Neuronal stem cell (in vitro differentiated cells): Measurements from ENCODE around the gene ZNF397.

ENCODE experiments used
- DNase-seq: peaks from one replicate; pipeline ENCODE4 v3.0.0-alpha.2; 2013; ENCODE audit warnings: low spot score
- H2AFZ ChIP-seq: one replicate; pipeline ENCODE4 v1.6.1; 2013; ENCODE audit warnings: mild to moderate bottlenecking, low read length, inconsistent platforms
- H2AK5ac ChIP-seq: 2 replicates; pipeline ENCODE4 v1.6.1; 2013; ENCODE audit warnings: low read depth, mild to moderate bottlenecking, inconsistent platforms, low read length, moderate library complexity, mixed read lengths
- H2BK120ac ChIP-seq: 2 replicates; pipeline ENCODE4 v1.6.1; 2013; ENCODE audit warnings: low read depth, mild to moderate bottlenecking, inconsistent platforms, low read length, moderate library complexity, mixed read lengths
- H2BK12ac ChIP-seq: one replicate; pipeline ENCODE4 v1.6.1; 2013; ENCODE audit warnings: low read length, inconsistent platforms
- H2BK15ac ChIP-seq: 2 replicates; pipeline ENCODE4 v1.6.1; 2013; ENCODE audit warnings: mild to moderate bottlenecking, low read length, inconsistent platforms, mixed read lengths
- H2BK5ac ChIP-seq: one replicate; pipeline ENCODE4 v1.6.1; 2013; ENCODE audit warnings: inconsistent platforms, mild to moderate bottlenecking, low read length, moderate library complexity
- H3K14ac ChIP-seq: one replicate; pipeline ENCODE4 v1.6.1; 2013; ENCODE audit warnings: low read length, inconsistent platforms
- H3K18ac ChIP-seq: 2 replicates; pipeline ENCODE4 v1.6.1; 2013; ENCODE audit warnings: low read length, inconsistent platforms
- H3K23ac ChIP-seq: 2 replicates; pipeline ENCODE4 v1.6.1; 2013; ENCODE audit warnings: low read depth, mild to moderate bottlenecking, mixed read lengths, low read length, inconsistent platforms; ENCODE audit not compliant: poor library complexity
- H3K27ac ChIP-seq: replicated peaks from 3 replicates; pipeline ENCODE4 v1.5.1; 2013; ENCODE audit warnings: low read length, inconsistent platforms
- H3K27me3 ChIP-seq, 3 experiments: 2 replicates each; pipeline ENCODE4 v1.6.1; 2013; ENCODE audit warnings: low read length in 3 of 3, mild to moderate bottlenecking in 2 of 3, inconsistent platforms in 1 of 3, low read depth in 1 of 3, mixed read lengths in 1 of 3, moderate library complexity in 1 of 3; ENCODE audit not compliant: control insufficient read depth in 3 of 3, insufficient read depth in 3 of 3
- H3K36me3 ChIP-seq, 2 donors: replicated peaks in 1 of 2; 2 replicates each; pipeline ENCODE4 v1.6.1; 2013; ENCODE audit warnings: low read length in 2 of 2; ENCODE audit not compliant: control insufficient read depth in 2 of 2, insufficient read depth in 2 of 2
- H3K4ac ChIP-seq: 2 replicates; pipeline ENCODE4 v1.6.1; 2013; ENCODE audit warnings: inconsistent platforms, mild to moderate bottlenecking, low read length, moderate library complexity
- H3K4me1 ChIP-seq, 2 donors: 1 replicate in 1 of 2; 2 replicates in 1 of 2; pipeline ENCODE4 v1.6.1; 2013; ENCODE audit warnings: low read length in 2 of 2, low read depth in 1 of 2; ENCODE audit not compliant: control insufficient read depth in 2 of 2, insufficient read depth in 1 of 2
- H3K4me2 ChIP-seq: one replicate; pipeline ENCODE4 v1.6.1; 2013; ENCODE audit warnings: mild to moderate bottlenecking, low read length, inconsistent platforms; ENCODE audit not compliant: insufficient read depth, poor library complexity, severe bottlenecking
- H3K4me3 ChIP-seq, 2 donors: 2 replicates each; pipeline ENCODE4 v1.5.1; 2013; ENCODE audit warnings: low read length in 2 of 2, mild to moderate bottlenecking in 2 of 2, inconsistent platforms in 1 of 2, moderate library complexity in 1 of 2
- H3K79me1 ChIP-seq: one replicate; pipeline ENCODE4 v1.6.1; 2013; ENCODE audit warnings: low read depth, mild to moderate bottlenecking, inconsistent platforms, low read length, moderate library complexity
- H3K9ac ChIP-seq: one replicate; pipeline ENCODE4 v1.6.1; 2013; ENCODE audit warnings: mild to moderate bottlenecking, low read depth, low read length, inconsistent platforms; ENCODE audit not compliant: poor library complexity
- H3K9me3 ChIP-seq, 2 donors: replicated peaks in 1 of 2; 2 replicates each; pipeline versions ENCODE3 to v1.6.1; 2013; ENCODE audit warnings: low read length in 2 of 2, mild to moderate bottlenecking in 2 of 2, inconsistent platforms in 1 of 2, low read depth in 1 of 2, mixed read lengths in 1 of 2, moderate library complexity in 1 of 2; ENCODE audit not compliant: control insufficient read depth in 2 of 2, insufficient read depth in 1 of 2
- H4K8ac ChIP-seq: one replicate; pipeline ENCODE4 v1.6.1; 2013; ENCODE audit warnings: low read depth, mild to moderate bottlenecking, inconsistent platforms, low read length, moderate library complexity
- H4K91ac ChIP-seq: one replicate; pipeline ENCODE4 v1.6.1; 2013; ENCODE audit warnings: low read length, low read depth, mild to moderate bottlenecking, inconsistent platforms; ENCODE audit not compliant: poor library complexity
- WGBS, 2 donors: extraction: QIAGEN DNeasy Blood & Tissue Kit; methylation state at CpG; one replicate each; pipeline ENCODE4 v1.1.7; 2013; ENCODE audit warnings: missing lambda C conversion rate in 2 of 2, mixed read lengths in 1 of 2; ENCODE audit not compliant: insufficient read length in 2 of 2, insufficient replicate concordance in 1 of 2; ENCODE audit errors: extremely low coverage in 2 of 2; 5-methylcytosine and 5-hydroxymethylcytosine counted together

The ZNF397 gene

DNA sequence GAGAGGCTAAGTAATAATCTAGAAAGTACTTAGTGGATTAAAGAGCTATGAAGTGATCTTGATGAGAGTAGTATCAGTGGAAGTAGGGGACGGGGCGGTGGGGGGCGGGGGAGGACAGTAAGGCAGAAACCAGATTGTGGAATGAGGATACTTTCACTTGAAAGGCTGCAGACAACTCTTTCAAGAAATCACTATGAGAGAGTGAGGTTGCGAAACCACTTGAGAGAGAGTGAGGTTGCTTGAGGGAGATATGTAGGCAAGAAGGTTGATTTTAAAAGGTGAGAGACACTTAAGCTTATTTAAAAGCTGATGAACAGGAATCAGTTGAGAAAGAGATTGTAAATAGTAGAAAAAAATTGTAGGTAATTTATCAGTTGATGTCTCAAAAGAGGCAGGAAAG lies 3.8 kb downstream of the ZNF397 start:
- no peak overlapping the region for H3K4ac ChIP-seq
- H3K79me1 ChIP-seq, result peaks cover 1% of the 10 kb centered on the region
- no peak overlapping the region for H2BK15ac ChIP-seq
- H2AK5ac ChIP-seq, result no peak overlapping the region
- peaks cover 53 to 76% of the 10 kb centered on the region in 2 donors for H3K36me3 ChIP-seq
- H2AFZ ChIP-seq, result no peak overlapping the region
- H3K4me2 ChIP-seq, result no peak overlapping the region
- WGBS, 2 donors, result no CpG with 5 or more reads among the region's 4 CpGs
- no peaks in the 10 kb centered on the region for H3K27me3 ChIP-seq
- no peak overlapping the region for H2BK12ac ChIP-seq
- H3K14ac ChIP-seq, result no peak overlapping the region
- no peak overlapping the region for H3K9ac ChIP-seq
- no peak overlapping the region for H4K8ac ChIP-seq
- H2BK120ac ChIP-seq, result no peak overlapping the region
- H3K18ac ChIP-seq, result no peak overlapping the region
- H3K9me3 ChIP-seq, result peaks cover 5 to 71% of the 10 kb centered on the region in 2 donors
- H2BK5ac ChIP-seq, result no peak overlapping the region
- DNase-seq, result no peak
- no peak overlapping the region for H4K91ac ChIP-seq
- no peak overlapping the region for H3K4me3 ChIP-seq
- peaks cover 0 to 5% of the 10 kb centered on the region in 2 donors for H3K4me1 ChIP-seq
- H3K23ac ChIP-seq, result no peak overlapping the region
- H3K27ac ChIP-seq, result no peak overlapping the region

DNA sequence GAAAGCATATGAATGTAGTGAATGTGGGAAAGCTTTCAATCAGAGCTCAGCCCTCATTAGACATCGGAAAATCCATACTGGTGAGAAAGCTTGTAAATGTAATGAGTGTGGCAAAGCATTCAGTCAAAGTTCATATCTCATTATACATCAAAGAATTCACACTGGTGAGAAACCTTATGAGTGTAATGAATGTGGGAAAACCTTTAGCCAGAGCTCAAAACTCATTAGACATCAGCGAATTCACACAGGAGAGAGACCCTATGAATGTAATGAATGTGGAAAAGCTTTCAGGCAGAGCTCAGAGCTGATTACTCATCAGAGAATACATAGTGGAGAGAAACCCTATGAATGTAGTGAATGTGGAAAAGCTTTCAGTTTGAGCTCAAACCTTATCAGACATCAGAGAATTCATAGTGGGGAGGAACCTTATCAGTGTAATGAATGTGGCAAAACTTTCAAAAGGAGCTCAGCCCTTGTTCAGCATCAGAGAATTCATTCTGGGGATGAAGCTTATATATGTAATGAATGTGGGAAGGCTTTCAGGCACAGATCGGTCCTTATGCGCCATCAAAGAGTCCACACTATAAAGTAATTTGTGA lies 5.0 kb downstream of the ZNF397 start:
- WGBS, 2 donors, result no CpG with 5 or more reads among the region's 4 CpGs
- H3K4ac ChIP-seq, result no peak overlapping the region
- H3K23ac ChIP-seq, result no peak overlapping the region
- no peak for DNase-seq
- H2AK5ac ChIP-seq, result no peak overlapping the region
- H2BK12ac ChIP-seq, result no peak overlapping the region
- H4K91ac ChIP-seq, result no peak overlapping the region
- peaks cover 5 to 82% of the 10 kb centered on the region in 2 donors for H3K9me3 ChIP-seq
- H2AFZ ChIP-seq, result no peak overlapping the region
- H3K4me3 ChIP-seq, result no peak overlapping the region
- no peak overlapping the region for H4K8ac ChIP-seq
- H2BK120ac ChIP-seq, result no peak overlapping the region
- no peak overlapping the region for H3K9ac ChIP-seq
- H3K27ac ChIP-seq, result no peak overlapping the region
- H2BK15ac ChIP-seq, result no peak overlapping the region
- no peak overlapping the region for H3K18ac ChIP-seq
- H3K14ac ChIP-seq, result no peak overlapping the region
- peaks cover 0 to 5% of the 10 kb centered on the region in 2 donors for H3K4me1 ChIP-seq
- peaks cover 57 to 88% of the 10 kb centered on the region in 2 donors for H3K36me3 ChIP-seq
- no peaks in the 10 kb centered on the region for H3K27me3 ChIP-seq
- no peak overlapping the region for H3K4me2 ChIP-seq
- peaks cover 1% of the 10 kb centered on the region for H3K79me1 ChIP-seq
- no peak overlapping the region for H2BK5ac ChIP-seq

DNA sequence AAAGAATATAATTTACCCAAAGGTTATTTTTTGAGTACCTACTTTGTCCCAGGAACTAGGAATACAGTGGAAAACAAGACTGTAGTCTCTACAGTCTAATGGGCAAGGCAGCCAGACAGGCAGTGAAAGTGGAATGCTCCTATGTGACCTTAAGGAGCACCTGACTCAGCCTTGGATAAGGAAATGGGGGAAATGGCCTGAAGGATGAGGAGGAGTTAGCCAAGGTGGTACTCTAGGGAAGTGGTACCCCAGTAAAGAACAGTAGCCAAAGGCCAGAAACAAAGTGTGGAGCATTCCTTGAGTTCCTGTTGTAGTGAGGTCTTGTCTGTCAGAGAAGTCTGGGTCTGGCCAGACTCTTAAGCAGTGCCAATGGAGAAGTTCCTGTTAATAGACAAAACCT lies 6.0 kb downstream of the ZNF397 start:
- Histone ChIP-seq H4K91ac (no peak overlapping the region), H3K14ac (no peak overlapping the region), H2BK120ac (no peak overlapping the region), H2BK5ac (no peak overlapping the region), H4K8ac (no peak overlapping the region), H3K9ac (no peak overlapping the region), H2BK15ac (no peak overlapping the region), H3K4me3 (no peak overlapping the region), H3K23ac (no peak overlapping the region), H3K4ac (no peak overlapping the region), H3K27me3 (no peaks in the 10 kb centered on the region), H3K36me3 (peaks cover 58 to 96% of the 10 kb centered on the region in 2 donors), H2AK5ac (no peak overlapping the region), H3K18ac (no peak overlapping the region), H3K4me1 (peaks cover 0 to 5% of the 10 kb centered on the region in 2 donors), H3K27ac (no peak overlapping the region), H3K9me3 (peaks cover 5 to 87% of the 10 kb centered on the region in 2 donors), H2AFZ (no peak overlapping the region), H3K79me1 (peaks cover 1% of the 10 kb centered on the region), H3K4me2 (no peak overlapping the region), H2BK12ac (no peak overlapping the region)
- no peak for DNase-seq

DNA sequence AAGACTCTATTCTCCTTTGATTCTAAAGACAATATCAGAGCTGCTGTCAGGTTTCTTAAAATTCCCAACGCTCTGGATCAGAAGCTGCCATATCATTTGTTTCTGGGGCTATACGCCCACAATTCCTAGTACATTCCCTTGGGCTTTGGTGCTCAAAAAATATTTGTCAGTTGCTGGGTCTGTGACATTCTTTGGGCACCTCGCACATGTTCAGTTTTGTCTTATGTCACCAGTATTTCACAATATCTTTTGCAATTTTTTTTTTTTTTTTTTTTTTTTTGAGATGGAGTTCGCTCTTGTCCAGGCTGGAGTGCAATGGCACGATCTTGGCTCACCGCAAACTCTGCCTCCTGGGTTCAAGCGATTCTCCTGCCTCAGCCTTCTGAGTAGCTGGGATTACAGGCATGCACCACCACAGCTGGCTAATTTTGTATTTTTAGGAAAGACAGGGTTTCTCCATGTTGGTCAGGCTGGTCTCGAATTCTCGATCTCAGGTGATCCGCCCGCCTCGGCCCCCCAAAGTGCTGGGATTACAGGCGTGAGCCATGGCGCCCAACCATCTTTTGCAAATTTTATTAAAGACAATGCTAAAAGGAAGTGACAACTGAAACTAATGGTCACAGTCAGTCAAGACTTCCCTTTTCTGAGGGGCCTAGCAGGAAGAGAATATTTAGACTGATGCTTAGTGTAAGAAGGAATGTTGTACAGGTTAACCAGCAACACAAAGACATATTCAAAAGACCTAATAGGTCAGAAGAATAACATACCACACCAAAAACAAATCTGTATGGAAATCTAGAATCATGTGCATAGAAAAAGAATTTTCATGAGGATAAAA lies 6.8 kb downstream of the ZNF397 start:
- Histone ChIP-seq H2BK5ac (no peak overlapping the region), H3K27me3 (no peaks in the 10 kb centered on the region), H3K23ac (no peak overlapping the region), H3K4me2 (no peak overlapping the region), H4K8ac (no peak overlapping the region), H3K27ac (no peak overlapping the region), H3K18ac (no peak overlapping the region), H3K36me3 (peaks cover 61 to 95% of the 10 kb centered on the region in 2 donors), H3K79me1 (no peaks in the 10 kb centered on the region), H2BK15ac (no peak overlapping the region), H3K9ac (no peak overlapping the region), H3K4ac (no peak overlapping the region), H3K4me3 (no peak overlapping the region), H3K4me1 (no peaks in the 10 kb centered on the region), H2AK5ac (no peak overlapping the region), H2BK12ac (no peak overlapping the region), H2BK120ac (no peak overlapping the region), H2AFZ (no peak overlapping the region), H4K91ac (no peak overlapping the region), H3K9me3 (peaks cover 6 to 87% of the 10 kb centered on the region in 2 donors), H3K14ac (no peak overlapping the region)
- no CpG with 5 or more reads among the region's 14 CpGs for WGBS, 2 donors
- no peak for DNase-seq
